Measurements from ENCODE around the gene FNDC3B. TPM values are rescaled to one million over a fixed set of nuclear protein-coding genes. Genes with fewer than 3 reads are reported as not detected.

Gene FNDC3B
- total RNA-seq, 1 experiment from 2014 or later: 74.4 TPM

DNA sequence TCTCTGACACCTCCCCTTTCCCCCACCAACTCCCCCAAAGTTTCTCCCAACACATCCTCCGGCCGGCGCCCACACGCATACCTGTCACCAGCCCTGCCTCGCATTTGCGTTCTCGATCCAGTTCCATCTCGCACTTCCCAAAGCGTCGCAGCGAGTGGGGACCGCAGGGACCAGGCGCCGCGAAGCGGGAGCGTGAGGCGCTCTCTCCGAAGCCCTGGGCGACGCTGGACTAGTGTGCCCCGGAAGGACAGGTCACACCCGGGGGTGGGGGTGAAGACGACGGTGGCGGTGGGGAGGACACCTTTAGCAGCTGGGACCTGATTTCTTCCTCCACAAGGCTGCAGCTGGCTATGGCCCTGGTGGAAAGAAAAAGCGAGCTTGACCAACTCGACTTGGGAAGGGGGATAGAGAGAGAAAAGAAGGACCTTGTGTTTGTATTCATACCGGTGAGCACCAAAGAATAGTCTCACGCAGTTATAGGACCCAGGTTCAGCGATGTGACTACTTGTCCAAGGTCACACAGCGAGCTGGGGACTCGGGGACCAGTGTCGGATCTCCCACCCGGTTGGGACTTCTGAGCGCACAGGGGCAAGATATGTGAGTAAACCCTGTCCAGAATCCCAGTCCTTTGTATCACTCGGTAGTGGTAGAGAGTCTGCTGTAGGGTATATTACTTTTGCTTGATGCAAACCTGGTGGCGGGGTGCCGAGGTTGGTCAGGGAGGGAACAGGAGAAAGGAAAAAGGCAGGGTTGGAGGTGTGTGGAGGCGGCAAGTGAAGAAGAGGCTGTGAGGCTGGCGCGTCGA lies 409.5 kb downstream of the FNDC3B start:
- DNase-seq (ENCODE audit: low spot score): no peak

DNA sequence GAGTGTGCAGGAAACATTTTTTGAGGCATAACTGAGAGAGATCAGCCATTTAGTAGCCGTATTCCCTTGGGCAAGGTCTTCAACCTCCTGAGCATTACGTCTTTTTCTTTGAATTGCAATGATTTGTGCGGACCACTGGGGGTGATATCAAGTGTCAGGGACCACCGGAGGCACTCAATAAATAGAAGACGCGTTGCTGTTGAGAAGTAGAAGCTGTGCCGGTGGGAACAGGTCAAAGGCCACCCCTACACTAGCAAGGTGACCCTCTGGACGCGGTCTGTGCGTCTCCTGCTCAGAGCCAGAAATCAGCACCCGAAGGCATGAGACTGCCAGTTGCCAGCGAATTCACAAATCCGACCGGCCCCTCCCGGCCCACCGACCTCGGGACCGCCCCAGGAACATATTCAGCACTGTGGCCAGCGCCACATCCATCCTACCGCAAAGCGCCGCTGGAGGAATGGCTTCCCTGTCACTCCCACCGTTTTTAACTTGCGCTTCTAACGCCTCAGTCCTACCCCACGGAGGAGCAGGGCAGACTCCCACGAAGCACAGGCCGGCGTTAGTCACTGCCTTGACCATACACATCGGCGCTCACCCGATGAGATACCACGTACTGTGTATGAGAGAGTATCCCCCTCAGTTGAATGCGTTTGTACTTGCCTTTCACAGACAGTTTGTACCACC lies 410.2 kb downstream of the FNDC3B start:
- no peak for DNase-seq (ENCODE audit: low spot score)

Other genes with a start within 250 kb of the FNDC3B start
- 11.0 and 15.9 TPM in 2 replicates for gene PLD1, start 229.1 kb upstream of the FNDC3B start, total RNA-seq (2014; rRNA removed; shearing (Covaris generic))
- gene TMEM212, start 196.2 kb upstream of the FNDC3B start, total RNA-seq (2014; rRNA removed; shearing (Covaris generic)): not detected in 2 replicates

Data from A172 (cell line).